ENCODE results near the gene AURKAIP1.

DNA sequence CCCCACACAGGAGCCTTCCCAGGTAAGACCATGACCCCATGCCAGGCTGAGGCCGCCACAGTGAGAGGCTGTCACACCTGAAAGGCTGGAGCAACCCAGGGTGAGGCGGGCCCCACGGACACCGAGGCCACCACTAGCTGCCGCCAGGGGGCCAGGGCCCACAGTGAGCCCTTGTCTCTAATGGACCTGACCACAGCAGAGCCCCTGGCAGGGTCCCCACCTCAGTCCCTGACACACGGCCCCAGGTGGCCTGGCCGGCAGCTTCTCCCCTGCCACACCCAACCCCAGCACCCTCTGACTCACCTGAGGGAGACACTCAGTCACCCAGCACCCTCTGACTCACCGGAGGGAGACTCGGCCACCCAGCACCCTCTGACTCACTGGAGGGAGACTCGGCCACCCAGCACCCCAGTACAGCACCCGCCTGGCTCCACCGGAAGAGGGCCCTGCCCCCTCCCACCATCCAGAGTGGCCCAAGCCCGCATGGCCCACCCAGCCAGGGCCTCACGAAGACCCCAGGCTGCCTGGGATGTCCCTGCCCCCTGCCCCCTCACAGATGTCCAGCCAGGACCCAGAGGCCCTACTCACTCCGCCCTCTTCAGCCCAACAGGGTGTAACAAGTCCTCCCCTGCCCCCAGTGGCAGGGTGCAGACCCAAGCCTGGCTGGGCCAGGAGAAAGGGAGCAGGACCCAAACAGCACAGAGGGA, 30.2 kb downstream of the AURKAIP1 start:
- TF ChIP-seq, protein P1, sequence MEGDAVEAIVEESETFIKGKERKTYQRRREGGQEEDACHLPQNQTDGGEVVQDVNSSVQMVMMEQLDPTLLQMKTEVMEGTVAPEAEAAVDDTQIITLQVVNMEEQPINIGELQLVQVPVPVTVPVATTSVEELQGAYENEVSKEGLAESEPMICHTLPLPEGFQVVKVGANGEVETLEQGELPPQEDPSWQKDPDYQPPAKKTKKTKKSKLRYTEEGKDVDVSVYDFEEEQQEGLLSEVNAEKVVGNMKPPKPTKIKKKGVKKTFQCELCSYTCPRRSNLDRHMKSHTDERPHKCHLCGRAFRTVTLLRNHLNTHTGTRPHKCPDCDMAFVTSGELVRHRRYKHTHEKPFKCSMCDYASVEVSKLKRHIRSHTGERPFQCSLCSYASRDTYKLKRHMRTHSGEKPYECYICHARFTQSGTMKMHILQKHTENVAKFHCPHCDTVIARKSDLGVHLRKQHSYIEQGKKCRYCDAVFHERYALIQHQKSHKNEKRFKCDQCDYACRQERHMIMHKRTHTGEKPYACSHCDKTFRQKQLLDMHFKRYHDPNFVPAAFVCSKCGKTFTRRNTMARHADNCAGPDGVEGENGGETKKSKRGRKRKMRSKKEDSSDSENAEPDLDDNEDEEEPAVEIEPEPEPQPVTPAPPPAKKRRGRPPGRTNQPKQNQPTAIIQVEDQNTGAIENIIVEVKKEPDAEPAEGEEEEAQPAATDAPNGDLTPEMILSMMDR (conservative IDR thresholded peaks at IDR 0.05; ENCODE audit: low read depth, low read length), result peak; percentile 30; the same call in 1 of the 2 replicates
- TF ChIP-seq RAD21 (IDR thresholded peaks at IDR 0.05; ENCODE audit: low read length), result peak; percentile 18; the same call in 1 of the 2 replicates
- no peak for TF ChIP-seq POLR2A (IDR thresholded peaks at IDR 0.05; ENCODE audit: low read depth, low read length)
- no peak for TF ChIP-seq MAZ (IDR thresholded peaks at IDR 0.05; ENCODE audit: borderline replicate concordance, low read depth, low read length)
- no peak for TF ChIP-seq MAFK (IDR thresholded peaks at IDR 0.05; ENCODE audit: low read depth, low read length)
- no peak for TF ChIP-seq SMC3 (IDR thresholded peaks at IDR 0.05; ENCODE audit: low read depth, low read length)
- TF ChIP-seq RFX5 (IDR thresholded peaks at IDR 0.05; ENCODE audit: low read depth, low read length), result no peak
- no peak for TF ChIP-seq CEBPB (IDR thresholded peaks at IDR 0.05; ENCODE audit: low read depth, low read length)
- TF ChIP-seq RCOR1 (IDR thresholded peaks at IDR 0.05; ENCODE audit: insufficient replicate concordance, low read length), result peak; percentile 27
- TF ChIP-seq BHLHE40 (IDR thresholded peaks at IDR 0.05; ENCODE audit: low read depth, low read length), result 0 out of 2 replicates have a peak, but pooled peaks have one; percentile 16
- TF ChIP-seq, protein P2, sequence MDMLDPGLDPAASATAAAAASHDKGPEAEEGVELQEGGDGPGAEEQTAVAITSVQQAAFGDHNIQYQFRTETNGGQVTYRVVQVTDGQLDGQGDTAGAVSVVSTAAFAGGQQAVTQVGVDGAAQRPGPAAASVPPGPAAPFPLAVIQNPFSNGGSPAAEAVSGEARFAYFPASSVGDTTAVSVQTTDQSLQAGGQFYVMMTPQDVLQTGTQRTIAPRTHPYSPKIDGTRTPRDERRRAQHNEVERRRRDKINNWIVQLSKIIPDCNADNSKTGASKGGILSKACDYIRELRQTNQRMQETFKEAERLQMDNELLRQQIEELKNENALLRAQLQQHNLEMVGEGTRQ (IDR thresholded peaks at IDR 0.05; ENCODE audit: low read depth, low read length), result no peak
- TF ChIP-seq MXI1 (IDR thresholded peaks at IDR 0.05; ENCODE audit: borderline replicate concordance, low read depth, low read length), result no peak
